Measurements from ENCODE around the gene PRPF40B.

PRPF40B gene

DNA sequence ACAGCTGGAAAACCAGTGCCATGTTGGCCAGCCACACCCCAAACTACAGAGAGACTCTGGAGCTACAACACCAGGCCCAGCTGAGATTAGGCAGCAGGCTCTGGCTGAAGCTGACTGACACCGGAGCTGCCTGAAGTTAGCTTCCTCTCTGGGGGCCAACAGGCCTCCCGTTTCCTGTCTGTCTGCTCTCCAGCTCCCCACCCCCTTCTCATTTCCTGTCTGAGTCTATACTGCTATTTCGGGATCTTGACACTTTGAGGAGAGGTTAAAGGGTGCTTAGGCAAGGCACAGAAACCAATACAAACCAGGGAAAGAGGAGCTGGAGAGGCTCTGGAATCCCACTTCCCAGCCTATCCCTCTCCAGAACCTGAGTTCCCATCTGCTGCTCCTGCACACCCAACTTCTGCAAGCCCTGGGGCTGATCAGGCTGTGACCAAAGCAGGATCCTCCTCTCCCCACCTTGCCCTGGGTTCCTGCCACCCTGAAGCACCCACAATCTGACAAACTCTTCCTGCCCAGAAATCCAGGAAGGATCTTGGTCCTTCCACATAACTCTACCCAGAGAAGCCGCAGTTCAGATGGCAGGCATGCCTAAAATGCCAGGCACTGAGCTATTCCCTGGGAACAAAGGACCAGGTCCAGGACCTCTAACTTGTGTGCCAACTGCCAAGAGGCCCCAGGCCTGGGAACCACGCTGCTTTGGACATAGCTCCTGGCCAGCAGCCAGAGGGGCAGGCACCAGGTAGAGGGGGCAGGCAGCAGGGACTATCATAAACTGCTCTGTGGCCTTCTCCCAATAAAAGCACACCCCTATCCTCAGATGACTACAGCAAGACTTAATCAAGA, 39.9 kb downstream of the PRPF40B start:
- no peak for DNase-seq

DNA sequence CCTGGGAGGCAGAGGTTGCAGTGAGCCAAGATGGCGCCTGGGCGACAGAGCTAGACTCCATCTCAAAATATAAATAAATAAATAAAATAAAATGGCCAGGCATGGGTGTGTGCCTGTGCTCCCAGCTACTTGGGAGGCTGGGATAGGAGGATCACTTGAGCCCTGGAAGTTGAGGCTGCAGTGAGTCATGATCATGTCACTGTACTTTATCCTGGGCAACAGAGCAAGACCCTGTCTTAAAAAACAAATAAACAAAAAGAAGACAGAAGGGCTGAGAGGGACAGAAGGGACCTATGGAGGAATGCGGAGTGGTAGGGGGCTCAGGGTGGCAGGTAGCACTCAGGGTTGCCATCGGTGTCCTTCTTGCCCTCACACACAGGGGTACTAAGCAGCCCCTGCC, 40.8 kb downstream of the PRPF40B start:
- DNase-seq: no peak

DNA sequence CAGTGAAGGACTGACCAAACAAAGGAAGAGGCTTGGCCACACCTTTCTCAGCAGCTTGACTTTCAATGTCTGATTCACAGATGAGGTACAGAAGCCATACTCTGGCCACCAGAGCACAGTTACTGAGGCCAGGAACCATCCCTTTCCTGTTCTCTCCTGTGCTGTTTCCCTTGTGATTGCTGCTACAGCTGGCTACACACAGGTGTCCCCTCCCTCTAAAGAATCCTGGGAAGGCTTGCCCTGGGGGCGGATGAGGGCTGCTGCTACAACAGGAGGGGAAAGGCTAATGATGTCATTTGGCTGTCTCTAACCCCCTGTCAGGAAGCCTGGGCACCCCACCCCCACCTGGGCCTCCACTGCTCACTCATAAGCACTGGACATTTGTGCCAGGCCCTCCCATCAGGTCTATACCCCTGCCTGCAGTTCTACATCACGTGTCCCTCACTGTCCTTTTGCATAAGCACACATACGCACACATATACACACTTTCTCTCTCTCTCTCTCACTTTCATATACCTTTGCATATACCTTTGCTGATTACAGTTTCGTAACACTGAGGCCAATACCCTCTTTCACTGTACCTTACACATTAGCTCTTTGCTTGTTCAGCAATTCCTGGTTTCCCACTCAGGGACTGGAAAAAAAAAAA, 41.4 kb downstream of the PRPF40B start:
- no peak for DNase-seq

DNA sequence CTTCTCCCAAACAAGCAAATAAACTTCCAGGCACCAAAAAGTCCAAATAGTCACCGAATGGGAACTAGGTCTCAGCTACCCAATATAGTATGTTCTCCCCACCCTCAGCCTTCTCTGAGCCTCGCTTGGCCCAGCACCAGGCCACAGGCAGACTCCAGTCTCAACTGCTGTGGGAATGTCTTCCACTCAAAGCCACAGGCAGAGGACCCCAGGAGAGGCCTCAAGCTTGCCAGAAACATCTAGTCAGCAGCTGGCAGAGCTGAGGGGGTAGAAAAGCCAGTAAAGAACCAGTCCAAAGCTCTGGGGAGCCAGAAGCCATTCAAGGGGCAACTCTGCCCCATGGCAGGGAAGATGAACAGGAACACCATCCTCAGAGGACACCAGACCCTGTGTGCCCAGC, 42.0 kb downstream of the PRPF40B start:
- DNase-seq: no peak

DNA sequence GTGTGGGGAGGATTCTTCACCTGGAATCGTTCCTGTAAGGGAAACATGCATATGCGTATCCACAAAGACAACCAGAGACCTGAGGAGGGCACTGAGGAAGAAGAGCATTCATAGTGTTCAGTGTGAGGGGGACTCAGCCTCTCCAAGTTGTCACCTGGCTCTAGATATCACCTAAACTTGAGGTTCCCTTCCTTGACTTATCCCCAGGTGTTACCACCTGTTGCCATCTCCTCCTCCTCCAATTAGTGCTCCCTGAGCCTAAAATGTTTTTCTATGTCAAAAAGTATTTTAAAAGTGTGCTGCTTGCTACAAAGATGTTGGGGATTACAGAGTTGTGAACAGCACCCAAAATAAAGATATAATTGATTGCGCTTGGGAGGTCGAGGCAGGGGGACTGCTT, 42.8 kb downstream of the PRPF40B start:
- no peak for DNase-seq

DNA sequence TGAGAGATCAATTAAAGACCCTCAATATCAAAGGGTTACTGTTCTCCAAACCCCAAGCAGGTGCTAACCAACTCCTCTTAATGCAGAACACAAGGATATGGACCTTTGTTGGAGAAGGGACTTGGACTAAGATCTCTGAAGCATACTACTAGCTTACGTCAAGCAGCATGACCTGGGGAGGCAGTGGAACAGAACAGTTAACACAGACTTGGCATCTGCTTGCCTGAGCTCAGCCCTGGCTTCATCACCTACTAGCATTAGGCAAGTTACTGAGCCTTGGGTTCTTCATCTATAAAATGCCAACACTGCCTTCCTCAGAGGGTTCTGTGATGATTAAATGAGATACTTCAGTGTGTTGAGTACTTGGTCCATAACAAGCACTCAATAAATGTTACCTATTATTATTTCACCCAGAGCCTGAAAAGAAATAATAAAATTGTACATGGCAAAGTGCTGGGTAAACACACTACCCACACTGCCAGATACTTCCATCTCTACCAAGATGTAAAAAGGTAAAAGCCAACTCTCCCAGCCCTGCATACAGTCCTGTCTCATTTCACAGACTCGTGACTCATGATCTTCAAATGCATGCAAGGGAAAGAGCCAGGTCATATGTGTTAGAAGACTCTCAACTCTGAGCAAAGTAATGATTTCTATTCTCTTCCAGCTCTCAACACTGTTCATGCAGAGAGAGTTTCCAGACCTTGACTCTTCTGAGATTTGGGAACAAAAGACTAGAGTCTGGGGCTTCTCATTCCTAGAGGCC, 44.1 kb downstream of the PRPF40B start:
- no peak for DNase-seq

DNA sequence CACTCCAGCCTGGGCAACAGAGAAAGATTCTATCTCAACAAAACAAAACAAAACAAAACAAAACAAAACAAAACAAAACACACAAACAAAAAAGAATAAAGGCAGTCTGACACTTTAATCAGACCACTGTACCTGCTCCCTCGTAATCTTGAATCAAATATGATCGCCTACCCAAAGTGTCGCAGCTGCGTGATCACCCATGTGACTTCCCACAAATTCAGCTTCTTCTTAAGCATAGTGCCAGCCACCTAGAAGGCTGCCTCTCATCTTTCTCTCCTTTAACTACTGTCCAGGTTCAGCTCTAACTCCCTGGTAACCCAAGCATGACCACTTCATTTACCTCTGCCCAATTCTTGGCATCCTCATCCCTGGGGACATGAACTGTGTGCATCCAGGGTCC, 46.4 kb downstream of the PRPF40B start:
- no peak for DNase-seq

DNA sequence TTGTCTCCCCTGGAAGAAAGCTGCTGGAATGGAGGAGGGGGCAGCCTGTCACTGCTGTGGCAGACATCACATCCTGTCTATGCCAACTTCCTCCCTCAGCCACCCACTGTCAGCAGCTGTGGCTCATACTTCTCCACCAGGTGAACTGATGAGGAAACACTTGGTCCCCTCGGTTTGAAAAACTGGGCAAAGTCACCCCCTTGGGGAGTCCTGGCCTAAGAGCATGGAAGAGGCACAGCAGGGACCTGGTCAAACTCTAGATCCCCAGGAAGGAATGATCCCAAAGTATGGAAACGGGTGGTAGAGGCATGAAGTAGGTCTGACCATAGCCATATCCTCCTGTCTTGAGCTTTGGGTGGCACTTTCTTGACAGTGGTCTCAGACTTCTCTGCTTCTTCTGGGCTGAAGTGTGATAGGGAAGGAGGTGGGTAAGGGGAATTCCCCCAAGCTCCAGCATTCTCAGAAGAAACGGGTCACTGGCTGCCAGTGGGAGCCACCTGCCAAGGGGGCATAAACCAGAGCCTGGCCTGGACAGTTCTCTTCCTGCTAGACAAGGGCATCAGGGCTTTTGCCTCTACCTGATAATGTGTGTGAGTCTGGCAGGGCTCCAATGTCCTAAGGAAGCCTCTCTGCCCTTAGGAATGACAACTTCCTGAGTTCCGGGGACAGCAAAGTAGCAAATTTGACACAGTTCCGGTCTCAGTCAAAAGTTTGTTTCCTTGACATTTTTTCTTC, 47.8 kb downstream of the PRPF40B start:
- DNase-seq: no peak

DNA sequence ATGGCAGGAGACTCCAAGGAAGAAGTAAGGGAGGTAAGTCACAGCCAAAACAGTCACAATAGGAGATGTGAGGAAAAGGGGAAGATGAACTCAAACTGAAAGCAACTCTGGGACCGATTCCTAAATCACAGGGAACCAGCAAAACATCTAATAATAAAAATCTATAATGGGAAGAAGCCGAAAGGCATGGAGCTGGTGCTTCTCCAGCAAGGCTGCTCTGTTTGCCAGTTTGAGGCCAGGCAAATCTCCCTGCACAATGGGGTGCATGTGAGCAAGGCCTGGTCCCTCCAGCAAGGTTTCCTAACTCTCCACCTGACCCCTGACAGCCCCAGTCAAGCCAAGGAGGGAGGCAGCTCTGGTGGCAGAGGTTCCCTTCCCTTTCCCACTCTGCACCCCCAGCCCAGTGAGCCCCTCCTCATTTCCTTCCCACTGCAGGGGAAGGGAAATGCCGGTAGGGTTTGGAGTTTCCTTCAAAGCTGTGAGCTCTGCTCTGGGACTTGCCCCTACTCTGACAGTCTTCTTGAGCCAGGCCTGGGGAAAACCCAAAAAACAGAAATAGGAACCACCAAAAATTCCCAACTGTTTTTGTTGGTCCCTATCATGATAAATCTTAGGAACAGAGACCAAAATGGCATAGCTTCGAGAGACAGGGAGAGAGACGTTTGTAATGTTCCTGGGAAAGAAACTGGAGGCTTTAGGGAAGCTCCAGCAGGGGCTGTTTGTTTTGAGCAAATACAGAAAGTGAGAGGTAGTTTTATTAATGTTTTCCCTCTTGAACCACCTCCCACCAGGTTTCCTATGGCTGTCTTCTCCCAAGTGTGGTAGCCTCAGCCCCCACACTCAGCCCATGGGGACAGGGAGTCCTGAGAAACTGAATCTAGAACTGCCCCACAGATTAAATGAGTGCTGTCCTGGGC, 49.2 kb downstream of the PRPF40B start:
- no peak for DNase-seq

DNA sequence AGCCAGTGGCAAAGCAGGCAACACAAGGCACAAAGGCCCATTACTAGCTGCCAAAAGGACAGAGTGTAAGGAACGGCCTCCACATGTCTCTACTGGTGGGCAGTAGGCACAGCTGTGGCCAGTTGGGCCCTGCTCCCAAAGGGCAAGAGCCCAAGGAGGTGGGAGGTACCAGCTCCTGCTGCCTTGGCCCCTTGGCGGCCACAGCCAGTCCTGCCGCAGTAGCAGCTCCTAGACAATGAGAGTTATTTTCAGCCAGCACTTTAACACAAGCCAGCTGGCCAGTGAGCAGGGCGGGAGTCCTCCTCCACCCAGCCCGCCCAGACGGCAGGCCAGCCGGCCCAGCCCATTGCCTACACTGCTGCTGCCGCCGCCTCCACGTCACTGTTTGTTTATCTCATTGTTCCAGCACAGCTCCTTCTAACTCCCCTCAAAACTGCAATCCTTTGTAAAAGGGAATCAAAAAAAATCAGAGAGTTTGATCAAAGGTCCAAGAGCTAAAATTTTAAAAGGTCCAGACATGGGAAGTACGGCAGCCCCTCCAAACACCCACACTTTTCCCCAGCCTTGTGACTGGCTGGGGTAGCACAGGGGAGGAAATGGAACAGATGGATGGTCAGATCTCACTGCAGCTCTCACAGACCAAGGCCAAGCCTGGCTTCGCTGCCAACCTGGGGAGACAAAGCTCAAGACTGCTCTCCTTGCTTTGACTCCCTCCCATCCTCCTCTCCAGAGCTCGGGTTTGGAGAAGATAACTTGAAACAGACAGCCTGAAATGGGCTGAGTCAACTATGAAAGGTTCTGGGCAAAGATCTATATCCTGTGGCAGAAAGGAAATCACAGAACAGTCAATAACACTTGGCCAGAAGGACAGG, 50.3 kb downstream of the PRPF40B start:
- no peak for DNase-seq

DNA sequence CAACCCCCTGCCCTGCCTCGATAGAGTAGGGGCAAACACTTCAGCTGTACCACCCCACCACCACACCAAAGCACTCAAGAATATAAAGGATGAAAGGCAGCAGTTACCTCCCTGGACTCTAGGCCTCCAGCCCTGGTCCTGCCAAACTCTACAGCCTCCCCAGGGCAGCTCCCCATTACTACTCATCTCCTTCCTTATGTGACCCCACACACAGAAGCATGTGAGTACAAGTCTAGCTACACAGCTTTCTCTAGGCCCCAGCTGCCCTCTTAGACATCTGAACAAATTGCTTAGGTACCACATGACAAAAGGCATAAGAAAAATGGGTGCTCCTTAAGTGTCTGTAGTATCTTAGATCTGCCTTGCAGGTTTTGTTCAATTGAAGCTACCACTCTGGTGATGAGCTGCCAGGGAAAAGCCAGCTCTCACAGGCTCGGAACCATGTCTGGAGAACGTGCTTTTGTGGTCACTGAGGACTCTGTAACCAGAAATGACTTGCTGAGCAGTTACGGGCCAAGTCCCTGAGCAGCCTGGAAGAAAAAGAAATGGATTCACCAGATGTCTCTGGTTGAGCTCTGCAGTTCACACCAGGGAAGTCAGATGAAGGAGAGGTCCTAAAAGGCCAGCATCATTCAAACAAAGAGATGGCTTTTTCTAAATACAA, 51.1 kb downstream of the PRPF40B start:
- DNase-seq: no peak

DNA sequence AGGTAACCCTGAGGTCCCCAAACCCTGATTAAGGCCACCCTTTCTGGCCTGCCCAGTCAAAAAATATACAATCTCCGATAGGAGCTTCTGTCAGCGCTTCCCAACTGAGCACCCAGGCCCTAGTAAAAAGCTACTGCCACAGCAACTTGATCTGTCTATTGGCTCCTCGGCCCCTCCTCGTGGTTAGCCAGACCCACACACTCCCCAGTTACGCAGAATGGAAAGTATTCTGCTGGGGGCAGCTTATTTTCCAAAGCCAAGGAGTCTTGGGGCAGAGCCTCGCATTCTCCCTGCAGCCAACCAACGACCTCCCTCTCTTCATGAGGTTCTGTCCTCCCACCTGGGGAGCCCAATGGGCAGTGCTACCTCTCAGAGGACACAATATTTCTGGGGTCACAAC, 51.8 kb downstream of the PRPF40B start:
- DNase-seq: no peak

DNA sequence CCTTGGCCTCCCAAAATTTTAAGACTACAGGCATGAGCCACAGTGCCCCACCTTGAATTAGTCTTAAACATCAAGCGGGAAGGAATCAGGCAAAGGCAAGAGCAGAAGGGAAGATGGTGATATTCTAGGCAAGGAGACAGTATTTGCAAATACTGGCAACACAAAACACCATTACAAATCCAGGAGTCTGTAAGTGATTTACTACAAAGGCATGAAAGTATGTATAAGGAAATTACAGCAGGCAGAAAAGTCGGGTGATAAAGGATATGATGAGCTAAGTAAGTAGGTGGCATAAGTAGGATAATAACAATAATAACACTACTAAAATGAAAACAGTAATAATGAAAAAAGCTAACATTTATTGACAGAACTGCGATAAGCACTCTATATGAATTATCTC, 55.4 kb downstream of the PRPF40B start:
- DNase-seq: no peak

DNA sequence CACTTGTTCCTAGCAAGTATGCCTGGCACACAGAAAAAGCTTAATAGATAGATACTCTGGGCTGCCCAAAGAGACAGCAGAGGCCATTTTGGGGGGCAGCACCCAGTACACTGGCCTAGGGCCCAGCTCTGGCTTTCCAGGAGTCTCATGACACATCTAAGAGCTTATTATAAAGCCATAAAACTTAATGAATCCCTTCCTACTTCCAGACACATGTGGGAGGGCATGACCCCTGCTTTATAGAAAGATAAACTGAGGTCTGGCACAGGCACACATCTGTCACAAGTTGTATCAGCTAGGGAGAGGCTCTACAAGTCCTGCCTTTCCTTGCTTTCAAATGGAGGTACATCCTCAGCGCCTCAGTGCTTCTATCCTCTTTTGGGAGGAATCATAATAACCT, 56.7 kb downstream of the PRPF40B start:
- no peak for DNase-seq

DNA sequence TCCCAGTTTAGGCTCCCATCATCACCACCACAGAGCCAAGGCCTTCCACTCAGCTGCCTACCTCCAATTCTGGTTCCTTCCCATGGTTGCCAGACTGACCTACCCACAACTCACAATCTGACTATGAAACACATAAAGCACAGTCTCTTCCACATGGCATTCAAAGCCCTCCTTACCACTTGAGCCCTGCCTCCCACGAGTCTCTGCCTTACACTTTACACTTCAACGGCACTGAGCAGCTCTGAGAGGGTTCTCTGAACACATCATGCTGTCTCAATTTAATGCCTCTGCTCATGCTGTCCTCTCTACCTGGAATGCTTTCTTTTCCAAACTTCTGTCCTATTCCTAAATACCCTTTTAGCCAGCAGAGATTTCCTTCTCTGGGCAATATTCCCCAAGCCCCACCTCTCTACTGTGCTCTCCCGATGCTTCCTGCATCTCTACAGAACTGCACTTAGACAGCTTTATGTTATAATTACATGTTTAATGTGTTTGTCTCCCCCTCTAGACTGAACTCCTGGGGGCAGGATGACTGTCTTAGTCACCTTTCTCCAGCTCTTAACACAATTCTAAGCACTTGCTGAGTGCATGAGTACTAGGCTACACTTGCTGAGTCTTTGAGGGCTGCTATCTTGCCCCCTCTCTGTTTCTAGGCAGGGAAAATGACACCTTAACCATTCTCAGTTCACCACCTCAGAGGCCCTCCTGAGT, 60.4 kb downstream of the PRPF40B start:
- no peak for DNase-seq

DNA sequence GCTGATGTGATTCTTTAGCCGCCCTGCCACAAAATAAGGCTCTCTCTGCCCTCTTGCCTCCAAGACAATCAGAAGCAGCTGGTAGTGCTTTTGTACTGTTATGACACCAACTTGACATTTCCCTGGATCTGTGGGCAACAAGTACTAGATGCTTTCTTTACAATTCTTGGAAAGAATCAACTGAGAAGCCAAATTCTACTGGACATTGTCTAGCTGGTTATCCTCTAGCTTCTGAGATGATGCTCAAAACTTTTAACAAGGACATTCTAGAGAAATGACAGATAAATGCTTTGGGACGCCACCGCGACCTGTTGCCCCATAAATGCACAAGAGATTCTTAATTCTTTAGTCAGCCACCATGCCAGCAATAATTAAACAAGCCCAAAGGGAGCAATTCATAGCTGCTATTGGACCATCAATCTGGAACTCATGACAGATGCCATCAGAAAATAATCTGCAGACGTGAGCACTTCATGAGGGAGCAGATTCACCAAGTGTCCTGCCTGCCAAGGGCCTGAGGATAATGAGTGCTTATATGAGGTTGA, 61.0 kb downstream of the PRPF40B start:
- no peak for DNase-seq

DNA sequence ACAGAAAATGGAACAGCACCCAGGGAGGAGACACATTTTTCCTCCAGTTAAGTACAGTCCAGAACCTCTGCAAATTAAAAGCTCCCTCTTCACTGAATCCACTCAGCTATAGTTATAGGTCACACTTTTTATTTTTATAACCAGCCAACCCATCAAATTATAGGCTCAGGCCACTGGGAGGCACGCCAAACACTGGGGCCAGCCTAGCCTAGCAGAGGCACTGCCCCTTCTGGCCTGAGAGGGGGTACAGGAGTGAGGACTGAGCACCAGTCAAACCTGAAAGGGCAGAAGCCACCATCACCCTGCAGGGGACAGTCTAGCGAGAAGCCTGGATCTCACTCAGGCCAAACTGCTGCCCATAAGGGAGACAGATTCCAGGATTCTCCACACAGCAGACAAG, 64.6 kb downstream of the PRPF40B start:
- DNase-seq: no peak

DNA sequence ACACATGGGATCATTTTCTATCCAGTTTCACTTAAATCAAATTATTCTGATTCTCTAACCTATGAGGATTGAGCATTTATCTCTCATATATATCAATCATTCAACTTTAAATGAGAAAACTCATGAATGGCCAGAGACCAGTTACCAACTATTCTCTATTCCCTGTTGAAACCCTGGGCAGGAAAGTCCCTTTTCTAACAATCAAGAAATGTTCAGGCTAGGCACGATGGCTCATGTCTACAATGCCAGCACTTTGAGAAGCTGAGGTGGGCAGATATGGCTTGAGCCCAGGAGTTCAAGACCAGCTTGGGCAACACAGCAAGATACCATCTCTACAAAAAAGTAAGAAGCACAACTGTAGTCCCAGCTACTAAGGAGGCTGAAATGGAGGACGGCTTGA, 65.9 kb downstream of the PRPF40B start:
- no peak for DNase-seq

DNA sequence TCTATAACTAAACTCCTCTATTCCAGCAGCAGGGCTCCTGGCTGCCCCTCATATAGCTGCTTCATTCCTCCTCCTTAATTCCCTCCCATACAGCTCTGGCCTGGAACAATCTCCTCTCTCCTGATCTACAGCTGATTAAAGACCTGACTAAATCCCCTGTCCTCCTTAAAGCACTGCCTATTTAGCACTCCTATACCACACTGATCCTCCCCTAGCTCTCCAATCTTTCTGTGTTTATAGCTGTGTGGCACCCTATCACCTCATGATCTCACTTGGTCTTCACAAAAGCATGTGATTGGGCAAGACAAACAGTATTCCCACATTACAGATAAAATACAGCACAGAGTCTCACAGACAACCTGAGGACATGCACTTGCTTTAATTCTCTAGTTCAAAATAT, 66.4 kb downstream of the PRPF40B start:
- no peak for DNase-seq

DNA sequence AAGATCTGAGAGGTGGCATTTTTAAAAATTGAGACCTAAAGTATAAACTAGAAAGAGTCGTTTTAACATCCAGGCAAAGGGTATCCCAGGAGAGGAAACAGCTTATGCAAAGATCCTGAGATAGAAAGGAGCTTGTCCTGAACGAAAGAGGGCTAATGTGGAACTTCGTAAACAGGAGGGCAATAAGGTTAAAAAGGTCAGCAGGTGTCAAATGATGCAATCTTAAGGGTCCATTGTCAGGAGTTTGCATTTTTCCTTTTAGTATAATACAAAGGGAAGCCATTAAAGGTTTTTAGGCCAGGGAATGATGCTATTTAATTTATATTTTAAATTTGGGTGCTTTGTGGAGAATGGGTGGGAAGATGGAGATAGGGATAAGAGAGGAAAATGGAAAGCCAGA, 69.5 kb downstream of the PRPF40B start:
- DNase-seq: no peak

Data from NCI-H345 (cell line).